Measurements from ENCODE around the gene MGAT4A.

Gene MGAT4A

DNA sequence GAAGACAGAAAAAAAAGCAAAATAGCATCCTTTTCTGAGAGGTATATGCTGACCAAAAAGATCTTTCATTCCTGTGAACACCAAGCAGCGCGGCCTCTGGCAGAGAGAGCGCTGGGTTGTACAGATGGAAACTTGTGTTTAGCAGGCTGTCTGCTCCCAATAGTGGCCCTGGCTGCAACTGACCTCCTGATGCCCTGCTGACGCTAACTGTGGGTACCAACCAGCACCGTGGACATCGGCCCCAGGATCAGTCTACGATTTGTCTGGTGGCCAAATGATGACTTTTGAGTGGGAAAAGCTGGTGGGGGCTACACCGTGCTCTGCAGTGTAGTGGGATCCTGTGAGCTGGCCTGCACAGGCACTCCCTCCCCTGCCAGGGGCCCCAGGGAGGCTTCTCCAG, 138.4 kb downstream of the MGAT4A start:
- DNase-seq (ENCODE audit: insufficient read length, low spot score) (no peak), FAIRE-seq (no peak)
- TF ChIP-seq, protein P1, sequence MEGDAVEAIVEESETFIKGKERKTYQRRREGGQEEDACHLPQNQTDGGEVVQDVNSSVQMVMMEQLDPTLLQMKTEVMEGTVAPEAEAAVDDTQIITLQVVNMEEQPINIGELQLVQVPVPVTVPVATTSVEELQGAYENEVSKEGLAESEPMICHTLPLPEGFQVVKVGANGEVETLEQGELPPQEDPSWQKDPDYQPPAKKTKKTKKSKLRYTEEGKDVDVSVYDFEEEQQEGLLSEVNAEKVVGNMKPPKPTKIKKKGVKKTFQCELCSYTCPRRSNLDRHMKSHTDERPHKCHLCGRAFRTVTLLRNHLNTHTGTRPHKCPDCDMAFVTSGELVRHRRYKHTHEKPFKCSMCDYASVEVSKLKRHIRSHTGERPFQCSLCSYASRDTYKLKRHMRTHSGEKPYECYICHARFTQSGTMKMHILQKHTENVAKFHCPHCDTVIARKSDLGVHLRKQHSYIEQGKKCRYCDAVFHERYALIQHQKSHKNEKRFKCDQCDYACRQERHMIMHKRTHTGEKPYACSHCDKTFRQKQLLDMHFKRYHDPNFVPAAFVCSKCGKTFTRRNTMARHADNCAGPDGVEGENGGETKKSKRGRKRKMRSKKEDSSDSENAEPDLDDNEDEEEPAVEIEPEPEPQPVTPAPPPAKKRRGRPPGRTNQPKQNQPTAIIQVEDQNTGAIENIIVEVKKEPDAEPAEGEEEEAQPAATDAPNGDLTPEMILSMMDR (IDR thresholded peaks at IDR 0.05; ENCODE audit: insufficient read depth, missing control alignments): no peak

DNA sequence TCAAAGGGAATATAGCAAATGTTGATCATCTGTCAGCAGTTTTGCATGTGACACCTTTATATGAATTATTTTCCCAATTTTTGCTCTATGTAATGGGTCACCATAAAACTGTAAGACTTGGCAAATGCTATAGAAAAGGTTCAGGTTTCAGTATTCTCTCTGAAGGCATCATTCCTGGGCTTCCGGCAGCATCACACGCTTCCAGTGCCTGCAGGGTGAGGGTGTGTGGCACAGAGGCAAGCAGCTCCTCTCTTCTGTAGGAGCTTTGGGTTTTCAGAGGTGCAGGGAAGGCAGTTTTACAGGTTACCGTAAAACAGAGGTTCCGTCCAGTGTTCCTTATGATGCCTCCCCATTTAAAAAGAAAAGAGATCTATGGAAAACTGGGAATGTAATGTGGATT, 141.4 kb downstream of the MGAT4A start:
- DNase-seq (ENCODE audit: insufficient read length, low spot score): no peak
- TF ChIP-seq, protein P1 (IDR thresholded peaks at IDR 0.05; ENCODE audit: insufficient read depth, missing control alignments): no peak
- FAIRE-seq: no peak

GRCh38 chr2:98588880-98589431, 142.0 kb downstream of the MGAT4A start:
- no peak for FAIRE-seq
- DNase-seq (ENCODE audit: insufficient read length, low spot score): no peak
- TF ChIP-seq, protein P1 (IDR thresholded peaks at IDR 0.05; ENCODE audit: insufficient read depth, missing control alignments): no peak

DNA sequence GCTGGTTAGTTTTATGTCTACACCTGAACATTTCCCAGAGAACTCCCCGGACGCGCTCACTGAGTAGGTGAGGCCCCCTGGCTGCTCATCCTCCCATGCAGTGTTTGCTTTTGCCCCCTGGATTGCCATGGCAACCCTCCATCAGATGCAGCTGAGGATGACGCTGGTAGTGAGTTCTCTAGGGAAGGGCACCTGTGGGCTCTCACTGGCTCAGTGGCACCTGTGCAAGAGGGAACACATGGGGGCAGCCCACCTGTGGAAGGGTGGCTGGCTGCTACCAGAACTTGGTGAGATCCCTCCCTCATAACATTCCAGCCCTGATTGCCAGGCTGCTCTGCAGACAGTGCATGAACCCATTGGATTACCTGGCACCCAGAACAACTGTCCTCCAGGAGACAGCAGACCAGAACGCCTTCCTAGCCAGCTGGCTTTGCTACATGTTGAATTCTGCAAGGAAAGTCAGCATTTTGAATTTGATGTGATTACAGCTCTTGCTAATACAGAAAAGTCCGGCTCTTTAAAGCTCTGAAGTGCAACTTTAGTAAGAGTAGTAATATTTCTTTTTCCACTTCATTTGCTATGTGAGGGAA, 144.3 kb downstream of the MGAT4A start:
- no peak for DNase-seq (ENCODE audit: insufficient read length, low spot score)
- FAIRE-seq: no peak
- TF ChIP-seq, protein P1 (IDR thresholded peaks at IDR 0.05; ENCODE audit: insufficient read depth, missing control alignments): no peak

- TF ChIP-seq, protein P1 (IDR thresholded peaks at IDR 0.05; ENCODE audit: insufficient read depth, missing control alignments): no peak
- no peak for DNase-seq (ENCODE audit: insufficient read length, low spot score)
- FAIRE-seq: no peak
These were observed 145.5 kb downstream of the MGAT4A start for GRCh38 chr2:98585386-98585785.

- no peak for DNase-seq (ENCODE audit: insufficient read length, low spot score)
- FAIRE-seq: no peak
- TF ChIP-seq, protein P1 (IDR thresholded peaks at IDR 0.05; ENCODE audit: insufficient read depth, missing control alignments): no peak
These were observed 146.9 kb downstream of the MGAT4A start for GRCh38 chr2:98583816-98584618.

DNA sequence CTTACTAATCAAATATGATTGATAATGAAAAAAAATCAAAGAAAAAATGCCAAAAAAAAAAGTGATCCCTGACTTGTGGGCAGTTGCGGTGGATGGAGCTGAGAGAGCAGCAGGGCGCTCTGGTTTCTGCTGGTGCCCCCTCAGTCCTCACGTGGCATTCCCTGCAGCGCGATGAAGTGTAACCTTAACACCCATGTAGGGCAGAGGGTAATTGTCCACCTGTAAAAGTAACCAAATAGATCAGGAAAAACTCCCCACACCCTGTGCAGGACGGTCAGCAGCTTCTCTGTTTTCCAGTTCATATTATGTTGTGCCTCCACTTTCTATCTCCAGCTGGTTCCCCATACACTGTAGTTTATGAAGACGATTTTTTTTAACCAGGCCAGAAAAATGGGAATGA, 147.7 kb downstream of the MGAT4A start:
- FAIRE-seq (no peak), DNase-seq (ENCODE audit: insufficient read length, low spot score) (no peak)
- TF ChIP-seq, protein P1 (IDR thresholded peaks at IDR 0.05; ENCODE audit: insufficient read depth, missing control alignments): no peak
